ENCODE data around the gene PTPRT. TPM values are rescaled to one million over a fixed set of nuclear protein-coding genes. Genes with fewer than 3 reads are reported as not detected.

The PTPRT gene
- total and polyA plus RNA-seq, 2 experiments from 2014 or later: not detected

DNA sequence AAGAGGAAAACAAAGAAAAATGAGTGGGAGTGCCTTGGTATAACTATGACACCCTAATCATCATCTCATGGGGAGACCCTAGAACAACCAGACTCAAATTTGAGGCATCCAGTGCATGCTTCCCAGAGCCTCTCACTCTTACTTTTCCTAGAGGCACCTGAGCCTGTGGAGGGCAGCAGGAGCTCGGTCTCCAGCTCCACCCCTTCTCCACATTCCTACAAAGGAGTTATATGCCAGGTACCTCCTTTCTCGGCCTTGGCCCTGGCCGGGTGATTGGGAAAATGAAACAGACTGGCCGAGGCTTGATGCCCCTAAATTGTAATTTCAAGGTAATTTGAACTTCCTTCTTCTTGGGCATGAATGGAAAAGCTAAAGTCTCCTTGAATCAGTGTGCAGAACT, 810.3 kb downstream of the PTPRT start:
- Histone ChIP-seq H3K4me1 (ENCODE audit: insufficient read depth) (no peaks in the 10 kb centered on the region), H3K9me2 (ENCODE audit: insufficient read depth) (no peaks in the 10 kb centered on the region), H2AFZ (no peak overlapping the region), H3K79me2 (replicated peaks; ENCODE audit: insufficient read depth) (no peaks in the 10 kb centered on the region), H3K27me3 (ENCODE audit: insufficient read depth) (no peaks in the 10 kb centered on the region), H4K20me1 (replicated peaks; ENCODE audit: insufficient read depth) (no peaks in the 10 kb centered on the region), H3K4me2 (no peak overlapping the region), H3F3A (replicated peaks; ENCODE audit: low read depth) (no peaks in the 10 kb centered on the region), H3K4me3 (no peak overlapping the region), H3K36me3 (ENCODE audit: insufficient read depth) (0 out of 2 replicates have a peak, but pooled peaks cover 7% of the 10 kb centered on the region), H3K27ac (ENCODE audit: low read depth) (no peak overlapping the region)
- H3K4me3 Mint-ChIP-seq: no peak overlapping the region
- peaks cover 39% of the 10 kb centered on the region for H3K36me3 Mint-ChIP-seq (ENCODE audit: low read depth)
- ATAC-seq (no peak), DNase-seq (ENCODE audit: low spot score) (no peak)
- peaks cover 5% of the 10 kb centered on the region for H3K27me3 Mint-ChIP-seq (ENCODE audit: insufficient read depth, low read depth, poor library complexity)
- TF ChIP-seq, protein P1, sequence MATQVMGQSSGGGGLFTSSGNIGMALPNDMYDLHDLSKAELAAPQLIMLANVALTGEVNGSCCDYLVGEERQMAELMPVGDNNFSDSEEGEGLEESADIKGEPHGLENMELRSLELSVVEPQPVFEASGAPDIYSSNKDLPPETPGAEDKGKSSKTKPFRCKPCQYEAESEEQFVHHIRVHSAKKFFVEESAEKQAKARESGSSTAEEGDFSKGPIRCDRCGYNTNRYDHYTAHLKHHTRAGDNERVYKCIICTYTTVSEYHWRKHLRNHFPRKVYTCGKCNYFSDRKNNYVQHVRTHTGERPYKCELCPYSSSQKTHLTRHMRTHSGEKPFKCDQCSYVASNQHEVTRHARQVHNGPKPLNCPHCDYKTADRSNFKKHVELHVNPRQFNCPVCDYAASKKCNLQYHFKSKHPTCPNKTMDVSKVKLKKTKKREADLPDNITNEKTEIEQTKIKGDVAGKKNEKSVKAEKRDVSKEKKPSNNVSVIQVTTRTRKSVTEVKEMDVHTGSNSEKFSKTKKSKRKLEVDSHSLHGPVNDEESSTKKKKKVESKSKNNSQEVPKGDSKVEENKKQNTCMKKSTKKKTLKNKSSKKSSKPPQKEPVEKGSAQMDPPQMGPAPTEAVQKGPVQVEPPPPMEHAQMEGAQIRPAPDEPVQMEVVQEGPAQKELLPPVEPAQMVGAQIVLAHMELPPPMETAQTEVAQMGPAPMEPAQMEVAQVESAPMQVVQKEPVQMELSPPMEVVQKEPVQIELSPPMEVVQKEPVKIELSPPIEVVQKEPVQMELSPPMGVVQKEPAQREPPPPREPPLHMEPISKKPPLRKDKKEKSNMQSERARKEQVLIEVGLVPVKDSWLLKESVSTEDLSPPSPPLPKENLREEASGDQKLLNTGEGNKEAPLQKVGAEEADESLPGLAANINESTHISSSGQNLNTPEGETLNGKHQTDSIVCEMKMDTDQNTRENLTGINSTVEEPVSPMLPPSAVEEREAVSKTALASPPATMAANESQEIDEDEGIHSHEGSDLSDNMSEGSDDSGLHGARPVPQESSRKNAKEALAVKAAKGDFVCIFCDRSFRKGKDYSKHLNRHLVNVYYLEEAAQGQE (IDR thresholded peaks at IDR 0.05; ENCODE audit: unreplicated experiment): no peak
- no peak for TF ChIP-seq CREB1 (CRISPR knock-in tag; IDR thresholded peaks at IDR 0.05; ENCODE audit: low read depth)
- TF ChIP-seq ZNF114 (CRISPR knock-in tag; IDR thresholded peaks at IDR 0.05): no peak
- TF ChIP-seq POLR2AphosphoS5 (IDR thresholded peaks at IDR 0.05; ENCODE audit: low read depth): no peak
- no peak for TF ChIP-seq JUNB (IDR thresholded peaks at IDR 0.05; ENCODE audit: unreplicated experiment)
- TF ChIP-seq NANOG (IDR thresholded peaks at IDR 0.05; ENCODE audit: borderline replicate concordance): no peak
- peaks cover 98% of the 10 kb centered on the region for H3K9me3 Mint-ChIP-seq
- no peaks in the 10 kb centered on the region for H3K4me1 Mint-ChIP-seq
- H3K27ac Mint-ChIP-seq: no peak overlapping the region

DNA sequence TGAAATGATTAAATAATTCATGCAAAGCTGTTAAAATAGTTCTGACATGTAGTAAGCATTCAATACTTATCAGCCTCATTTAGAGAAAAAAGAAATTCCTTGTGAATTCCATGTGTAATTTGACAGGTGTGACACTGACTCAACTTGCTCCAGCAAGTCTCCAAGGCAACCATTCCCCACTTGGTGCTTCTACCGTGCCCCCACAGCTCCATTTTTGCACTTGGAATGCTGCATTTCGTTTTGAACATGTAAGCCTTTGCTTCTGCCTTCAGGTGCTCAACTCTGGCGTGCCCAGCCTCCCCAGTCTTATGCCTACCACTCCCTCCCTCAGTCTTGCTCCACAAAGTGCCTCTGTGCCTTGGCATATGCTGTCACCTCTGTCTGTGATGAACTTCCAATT, 810.9 kb downstream of the PTPRT start:
- peaks cover 6% of the 10 kb centered on the region for H3K27me3 Mint-ChIP-seq (ENCODE audit: insufficient read depth, low read depth, poor library complexity)
- no peaks in the 10 kb centered on the region for H3K27me3 ChIP-seq (ENCODE audit: insufficient read depth)
- H3K79me2 ChIP-seq (replicated peaks; ENCODE audit: insufficient read depth): no peaks in the 10 kb centered on the region
- H3K36me3 ChIP-seq (ENCODE audit: insufficient read depth): 0 out of 2 replicates have a peak, but pooled peaks cover 5% of the 10 kb centered on the region
- H4K20me1 ChIP-seq (replicated peaks; ENCODE audit: insufficient read depth): no peaks in the 10 kb centered on the region
- no peaks in the 10 kb centered on the region for H3K4me1 ChIP-seq (ENCODE audit: insufficient read depth)
- H3K27ac Mint-ChIP-seq: no peak overlapping the region
- no peak overlapping the region for H2AFZ ChIP-seq
- no peaks in the 10 kb centered on the region for H3F3A ChIP-seq (replicated peaks; ENCODE audit: low read depth)
- H3K4me3 Mint-ChIP-seq: no peak overlapping the region
- no peak for ATAC-seq
- H3K36me3 Mint-ChIP-seq (ENCODE audit: low read depth): peaks cover 43% of the 10 kb centered on the region
- peaks cover 98% of the 10 kb centered on the region for H3K9me3 Mint-ChIP-seq
- H3K27ac ChIP-seq (ENCODE audit: low read depth): no peak overlapping the region
- H3K4me1 Mint-ChIP-seq: no peaks in the 10 kb centered on the region
- H3K9me2 ChIP-seq (ENCODE audit: insufficient read depth): no peaks in the 10 kb centered on the region
- H3K4me2 ChIP-seq: no peak overlapping the region
- DNase-seq (ENCODE audit: low spot score): no peak
- H3K4me3 ChIP-seq: no peak overlapping the region
- TF ChIP-seq EZH2 (IDR thresholded peaks at IDR 0.05; ENCODE audit: low read depth, unreplicated experiment) (no peak), CREB1 (CRISPR knock-in tag; IDR thresholded peaks at IDR 0.05; ENCODE audit: low read depth) (no peak), ZNF114 (CRISPR knock-in tag; IDR thresholded peaks at IDR 0.05) (no peak), EZH2phosphoT487 (IDR thresholded peaks at IDR 0.05; ENCODE audit: unreplicated experiment) (no peak), STAT1 (IDR thresholded peaks at IDR 0.05; ENCODE audit: unreplicated experiment) (no peak)
- TF ChIP-seq, protein P2, sequence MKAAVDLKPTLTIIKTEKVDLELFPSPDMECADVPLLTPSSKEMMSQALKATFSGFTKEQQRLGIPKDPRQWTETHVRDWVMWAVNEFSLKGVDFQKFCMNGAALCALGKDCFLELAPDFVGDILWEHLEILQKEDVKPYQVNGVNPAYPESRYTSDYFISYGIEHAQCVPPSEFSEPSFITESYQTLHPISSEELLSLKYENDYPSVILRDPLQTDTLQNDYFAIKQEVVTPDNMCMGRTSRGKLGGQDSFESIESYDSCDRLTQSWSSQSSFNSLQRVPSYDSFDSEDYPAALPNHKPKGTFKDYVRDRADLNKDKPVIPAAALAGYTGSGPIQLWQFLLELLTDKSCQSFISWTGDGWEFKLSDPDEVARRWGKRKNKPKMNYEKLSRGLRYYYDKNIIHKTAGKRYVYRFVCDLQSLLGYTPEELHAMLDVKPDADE (IDR thresholded peaks at IDR 0.05): no peak
- TF ChIP-seq, protein P3, sequence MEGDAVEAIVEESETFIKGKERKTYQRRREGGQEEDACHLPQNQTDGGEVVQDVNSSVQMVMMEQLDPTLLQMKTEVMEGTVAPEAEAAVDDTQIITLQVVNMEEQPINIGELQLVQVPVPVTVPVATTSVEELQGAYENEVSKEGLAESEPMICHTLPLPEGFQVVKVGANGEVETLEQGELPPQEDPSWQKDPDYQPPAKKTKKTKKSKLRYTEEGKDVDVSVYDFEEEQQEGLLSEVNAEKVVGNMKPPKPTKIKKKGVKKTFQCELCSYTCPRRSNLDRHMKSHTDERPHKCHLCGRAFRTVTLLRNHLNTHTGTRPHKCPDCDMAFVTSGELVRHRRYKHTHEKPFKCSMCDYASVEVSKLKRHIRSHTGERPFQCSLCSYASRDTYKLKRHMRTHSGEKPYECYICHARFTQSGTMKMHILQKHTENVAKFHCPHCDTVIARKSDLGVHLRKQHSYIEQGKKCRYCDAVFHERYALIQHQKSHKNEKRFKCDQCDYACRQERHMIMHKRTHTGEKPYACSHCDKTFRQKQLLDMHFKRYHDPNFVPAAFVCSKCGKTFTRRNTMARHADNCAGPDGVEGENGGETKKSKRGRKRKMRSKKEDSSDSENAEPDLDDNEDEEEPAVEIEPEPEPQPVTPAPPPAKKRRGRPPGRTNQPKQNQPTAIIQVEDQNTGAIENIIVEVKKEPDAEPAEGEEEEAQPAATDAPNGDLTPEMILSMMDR (conservative IDR thresholded peaks at IDR 0.05; ENCODE audit: low read depth in 2 of 2): no peak
